Measurements from ENCODE around the gene TOB1. TPM values are rescaled to one million over a fixed set of nuclear protein-coding genes. Genes with fewer than 3 reads are reported as not detected.
A peak's percentile ranks its signal among the peaks of the same experiment; 100 is the strongest.

The TOB1 gene
- total RNA-seq, 1 experiment from 2014 or later: 31.6 TPM

GRCh38 chr17:50868602-50869001, 2.4 kb upstream of the TOB1 start:
- DNase-seq: peak; percentile 3
- Histone ChIP-seq H3K4me2 (ENCODE audit: insufficient read depth, insufficient read length, low read length) (peak overlapping the region; percentile 62), H3K23ac (ENCODE audit: insufficient read length, low read depth, low read length) (no peak overlapping the region), H3K79me1 (ENCODE audit: insufficient read depth, low read depth, low read length, poor library complexity, severe bottlenecking) (no peaks in the 10 kb centered on the region), H4K8ac (replicated peaks; ENCODE audit: insufficient read length, low read depth, low read length) (no peak overlapping the region), H3K79me2 (ENCODE audit: insufficient read depth, low read length) (peaks cover 4% of the 10 kb centered on the region; the same call in 1 of the 2 replicates), H2AK5ac (ENCODE audit: insufficient read length, low read length) (no peak overlapping the region), H3K56ac (ENCODE audit: insufficient read length, low read depth, low read length) (no peak overlapping the region), H4K20me1 (ENCODE audit: control insufficient read depth, insufficient read depth, insufficient read length) (no peaks in the 10 kb centered on the region), H3K23me2 (ENCODE audit: insufficient read length, low read depth, low read length, poor library complexity, severe bottlenecking) (peaks cover 4% of the 10 kb centered on the region), H3K9me3 (ENCODE audit: control insufficient read depth, low read depth, low read length) (no peaks in the 10 kb centered on the region), H3K18ac (ENCODE audit: insufficient read length, low read depth, low read length) (no peak overlapping the region), H3K4ac (ENCODE audit: low read depth, low read length) (no peak overlapping the region), H2AFZ (ENCODE audit: low read length) (no peak overlapping the region), H3K27ac (ENCODE audit: insufficient read length, low read depth, low read length) (no peak overlapping the region), H2BK15ac (ENCODE audit: low read depth, low read length) (no peak overlapping the region), H3K14ac (ENCODE audit: insufficient read depth, low read length) (no peak overlapping the region), H3K4me1 (ENCODE audit: insufficient read depth, low read length) (no peaks in the 10 kb centered on the region), H2BK5ac (ENCODE audit: insufficient read length, low read length) (no peak overlapping the region), H4K5ac (ENCODE audit: insufficient read length, low read depth, low read length) (no peak overlapping the region), H2BK20ac (ENCODE audit: low read depth, low read length, poor library complexity, severe bottlenecking) (no peak overlapping the region), H2BK120ac (ENCODE audit: low read depth, low read length, poor library complexity, severe bottlenecking) (no peak overlapping the region), H3K9ac (ENCODE audit: extremely low read depth, insufficient read length, low read length) (no peak overlapping the region), H3T11ph (ENCODE audit: low read length) (no peak overlapping the region), H3K27me3 (ENCODE audit: insufficient read depth, low read length) (no peaks in the 10 kb centered on the region), H4K91ac (ENCODE audit: insufficient read length, low read depth, low read length) (no peak overlapping the region), H2BK12ac (ENCODE audit: insufficient read length, low read depth, low read length) (no peak overlapping the region)
- TF ChIP-seq, protein P1, sequence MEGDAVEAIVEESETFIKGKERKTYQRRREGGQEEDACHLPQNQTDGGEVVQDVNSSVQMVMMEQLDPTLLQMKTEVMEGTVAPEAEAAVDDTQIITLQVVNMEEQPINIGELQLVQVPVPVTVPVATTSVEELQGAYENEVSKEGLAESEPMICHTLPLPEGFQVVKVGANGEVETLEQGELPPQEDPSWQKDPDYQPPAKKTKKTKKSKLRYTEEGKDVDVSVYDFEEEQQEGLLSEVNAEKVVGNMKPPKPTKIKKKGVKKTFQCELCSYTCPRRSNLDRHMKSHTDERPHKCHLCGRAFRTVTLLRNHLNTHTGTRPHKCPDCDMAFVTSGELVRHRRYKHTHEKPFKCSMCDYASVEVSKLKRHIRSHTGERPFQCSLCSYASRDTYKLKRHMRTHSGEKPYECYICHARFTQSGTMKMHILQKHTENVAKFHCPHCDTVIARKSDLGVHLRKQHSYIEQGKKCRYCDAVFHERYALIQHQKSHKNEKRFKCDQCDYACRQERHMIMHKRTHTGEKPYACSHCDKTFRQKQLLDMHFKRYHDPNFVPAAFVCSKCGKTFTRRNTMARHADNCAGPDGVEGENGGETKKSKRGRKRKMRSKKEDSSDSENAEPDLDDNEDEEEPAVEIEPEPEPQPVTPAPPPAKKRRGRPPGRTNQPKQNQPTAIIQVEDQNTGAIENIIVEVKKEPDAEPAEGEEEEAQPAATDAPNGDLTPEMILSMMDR (conservative IDR thresholded peaks at IDR 0.05): no peak
- no CpG with 5 or more reads among the region's 1 CpG for WGBS (ENCODE audit: extremely low coverage, insufficient read length, low lambda C conversion rate)
- no peaks in the 10 kb centered on the region; a peak in 2 of 5 replicates for H3K9me3 Mint-ChIP-seq
- no peak overlapping the region; a peak in 2 of 7 replicates for H3K27ac Mint-ChIP-seq
- peak overlapping the region; percentile 90 to 93 for H3K4me3 Mint-ChIP-seq
- H3K4me1 Mint-ChIP-seq: peaks cover 19 to 22% of the 10 kb centered on the region in 2 experiments
- peaks cover 0 to 7% (median 3%) of the 10 kb centered on the region in 3 experiments; a peak in 4 of 7 replicates for H3K36me3 Mint-ChIP-seq (ENCODE audit: insufficient read depth in 1 of 3, low read depth in 3 of 3)
- H3K27me3 Mint-ChIP-seq (ENCODE audit: low read depth): no peaks in the 10 kb centered on the region

Data from H9 (cell line).